HCT116 (cell line): ENCODE data around the gene GRIK4. TPM values are rescaled to one million over a fixed set of nuclear protein-coding genes. Genes with fewer than 3 reads are reported as not detected.

Experiments
- ATAC-seq: fragments of 200-7000 bp; cut with Tn5 transposase; 2 replicates; pipeline ENCODE4 v1.9.1; 2020; ENCODE audit warnings: mild to moderate bottlenecking, moderate library complexity
- BruUV-seq: library from RNA; stranded (reverse); fragments of 400-500 nt; replicated peaks from 2 replicates; lab custom pipeline; 2021; lab: Mats Ljungman, UMichigan
- CTCF ChIA-PET: fragments of 300-600 bp; sonication (Branson Sonifier 250); formaldehyde crosslinking; loops from one replicate; lab custom pipeline; 2021; ENCODE audit warnings: antibody characterized with exemption; lab: Charles Lee
- POLR2A ChIA-PET: fragments of 300-600, 350-600 bp; sonication (Branson Sonifier 250); formaldehyde crosslinking; loops from one replicate; lab custom pipeline; 2021; ENCODE audit warnings: antibody characterized with exemption; lab: Charles Lee
- RAD21 ChIA-PET, 2 experiments: fragments of 300-600 bp; sonication (Branson Sonifier 250); formaldehyde crosslinking; loops; one replicate each; lab custom pipeline; 2023; ENCODE audit warnings: low total read pairs in 2 of 2; ENCODE audit not compliant: uncharacterized antibody in 2 of 2, unreplicated experiment in 2 of 2, low non-redundant PET in 1 of 2; lab: Charles Lee
- DNase-seq: peaks from one replicate; pipeline ENCODE4 v3.0.0-alpha.2; 2010; ENCODE audit warnings: low read depth, low spot score
- H2AFZ ChIP-seq: fragments of 200-600 bp; shearing (Covaris generic), sonication (generic); 2 replicates; pipeline ENCODE4 v1.6.1; 2017; ENCODE audit warnings: low read depth, mixed run types, mixed read lengths, antibody characterized with exemption, low read length; ENCODE audit not compliant: poor library complexity, severe bottlenecking
- H3K27ac ChIP-seq: 2 replicates; pipeline ENCODE4 v1.5.1; 2012; ENCODE audit warnings: low read depth, low read length
- H3K27me3 ChIP-seq: fragments of 200-600 bp; sonication (generic); 2 replicates; pipeline ENCODE4 v1.6.1; 2016; ENCODE audit warnings: mixed run types, low read length, mixed read lengths; ENCODE audit not compliant: insufficient read depth
- H3K36me3 ChIP-seq, 2 experiments: fragments of 200-500 bp in 1 of 2; fragments of 200-600 bp in 1 of 2; sonication (Bioruptor generic) in 1 of 2; sonication (generic) in 1 of 2; 2 replicates each; pipeline versions ENCODE4 v1.5.1 to v1.6.1; 2014 to 2016; ENCODE audit warnings: low read length in 2 of 2, inconsistent platforms in 1 of 2, mixed read lengths in 1 of 2, mixed run types in 1 of 2; ENCODE audit not compliant: insufficient read depth in 2 of 2, control insufficient read depth in 1 of 2
- H3K4me1 ChIP-seq, 2 experiments: fragments of 200-600 bp in 1 of 2; sonication (generic) in 1 of 2; 2 replicates each; pipeline versions ENCODE4 v1.5.1 to v1.6.1; 2012 to 2017; ENCODE audit warnings: low read length in 2 of 2, inconsistent platforms in 1 of 2, mild to moderate bottlenecking in 1 of 2, mixed read lengths in 1 of 2, mixed run types in 1 of 2, moderate library complexity in 1 of 2; ENCODE audit not compliant: insufficient read depth in 2 of 2, control insufficient read depth in 1 of 2
- H3K4me2 ChIP-seq: fragments of 200-600 bp; sonication (generic); 2 replicates; pipeline ENCODE4 v1.6.1; 2017; ENCODE audit warnings: mixed run types, low read length, mixed read lengths
- H3K4me3 ChIP-seq, 2 experiments: fragments of 200-600 bp in 1 of 2; sonication (generic) in 1 of 2; replicated peaks in 1 of 2; 2 replicates each; pipeline ENCODE4 v1.5.1; 2011 to 2016; ENCODE audit warnings: low read length in 2 of 2, control low read depth in 1 of 2, low read depth in 1 of 2, mild to moderate bottlenecking in 1 of 2, mixed read lengths in 1 of 2, mixed run types in 1 of 2
- H3K79me2 ChIP-seq: fragments of 200-600 bp; sonication (generic); 2 replicates; pipeline ENCODE4 v1.6.1; 2017; ENCODE audit warnings: mild to moderate bottlenecking, mixed run types, low read length, moderate library complexity, mixed read lengths; ENCODE audit not compliant: insufficient read depth
- H3K9ac ChIP-seq: fragments of 200-600 bp; sonication (generic); 2 replicates; pipeline ENCODE4 v1.6.1; 2016; ENCODE audit warnings: low read length, mixed read lengths
- H3K9me2 ChIP-seq: fragments of 200-600 bp; sonication (generic), shearing (Covaris generic); 2 replicates; pipeline ENCODE4 v1.6.1; 2017; ENCODE audit warnings: mixed run types, mild to moderate bottlenecking, moderate library complexity; ENCODE audit not compliant: insufficient read depth
- H3K9me3 ChIP-seq, 2 experiments: fragments of 200-500 bp in 1 of 2; fragments of 200-600 bp in 1 of 2; sonication (Bioruptor generic) in 1 of 2; sonication (generic) in 1 of 2; 2 replicates each; pipeline ENCODE4 v1.6.1; 2014 to 2017; ENCODE audit warnings: low read length in 2 of 2, mixed read lengths in 2 of 2, inconsistent platforms in 1 of 2, low read depth in 1 of 2, mild to moderate bottlenecking in 1 of 2, mixed run types in 1 of 2, moderate library complexity in 1 of 2; ENCODE audit not compliant: control insufficient read depth in 1 of 2, insufficient read depth in 1 of 2
- H4K20me1 ChIP-seq: fragments of 200-600 bp; sonication (generic), shearing (Covaris generic); 2 replicates; pipeline ENCODE4 v1.6.1; 2017; ENCODE audit warnings: mixed run types, mild to moderate bottlenecking, moderate library complexity; ENCODE audit not compliant: insufficient read depth
- ATF3 ChIP-seq: IDR thresholded peaks from 2 replicates; pipeline ENCODE4 v1.6.1; 2012
- ELF1 ChIP-seq: IDR thresholded peaks from 2 replicates; pipeline ENCODE4 v1.6.1; 2012; ENCODE audit warnings: low read depth, borderline replicate concordance
- EZH2phosphoT487 ChIP-seq: fragments of 200-600 bp; IDR thresholded peaks from 2 replicates; pipeline ENCODE4 v1.6.1; 2018; ENCODE audit warnings: antibody characterized with exemption, borderline replicate concordance
- JUND ChIP-seq: IDR thresholded peaks from 2 replicates; pipeline ENCODE4 v1.6.1; 2012
- RAD21 ChIP-seq: IDR thresholded peaks from 2 replicates; pipeline ENCODE4 v1.6.1; 2012; ENCODE audit warnings: low read depth, mild to moderate bottlenecking
- REST ChIP-seq: IDR thresholded peaks from 2 replicates; pipeline ENCODE4 v1.6.1; 2012; ENCODE audit warnings: low read depth
- SIN3A ChIP-seq: IDR thresholded peaks from 2 replicates; pipeline ENCODE4 v1.6.1; 2012; ENCODE audit warnings: low read depth
- ZBTB33 ChIP-seq: IDR thresholded peaks from 2 replicates; pipeline ENCODE4 v1.6.1; 2011; ENCODE audit warnings: mild to moderate bottlenecking, low read length, moderate library complexity; ENCODE audit not compliant: insufficient replicate concordance; ENCODE audit errors: extremely low read depth
- ZNF274 ChIP-seq: fragments of 200-500 bp; sonication (Bioruptor generic); IDR thresholded peaks from 2 replicates; pipeline ENCODE4 v1.6.1; 2014; ENCODE audit warnings: mild to moderate bottlenecking, low read depth, low read length, inconsistent platforms
- intact Hi-C: fragments of 100-400 bp; cut with micrococcal nuclease; formaldehyde crosslinking; loops from 2 replicates; pipeline ENCODE4 v1.10.0; 2022
- total RNA-seq: library from RNA; stranded (reverse); gene quantifications from one replicate; pipeline ENCODE4 v1.2.1, GENCODE V29; 2021; ENCODE audit not compliant: unreplicated experiment

The GRIK4 gene
- total RNA-seq, 1 experiment from 2014 or later, result 0.52 TPM

GRCh38 chr11:120781486-120782120 lies 270.1 kb downstream of the GRIK4 start:
- TF ChIP-seq RAD21, result no peak
- no peaks in the 10 kb centered on the region for H3K36me3 ChIP-seq
- peaks cover 41% of the 10 kb centered on the region; the same call in 1 of the 2 replicates for H3K27me3 ChIP-seq
- H3K4me1 ChIP-seq, result no peaks in the 10 kb centered on the region
- no peak overlapping the region for H2AFZ ChIP-seq
- intact Hi-C loops, result no loop called here
- ChIA-PET CTCF (no interaction called here), RAD21 (interaction anchor here in 1 of 2 experiments (0.7 kb wide), 1 partner anchor 85 kb away, joined by 3 read pairs; no protein-coding TSS in a partner anchor), POLR2A (no interaction called here)
- no peaks in the 10 kb centered on the region for H3K79me2 ChIP-seq
- H3K27ac ChIP-seq, result no peak overlapping the region
- no peak for ATAC-seq
- H3K9me2 ChIP-seq, result no peaks in the 10 kb centered on the region
- no TSS peak for BruUV-seq
- no peak overlapping the region for H3K4me2 ChIP-seq
- H4K20me1 ChIP-seq, result no peaks in the 10 kb centered on the region
- no peak overlapping the region for H3K4me3 ChIP-seq
- no peak for DNase-seq
- no peaks in the 10 kb centered on the region for H3K9me3 ChIP-seq
- H3K9ac ChIP-seq, result no peak overlapping the region

- no peaks in the 10 kb centered on the region for H3K9me2 ChIP-seq
- H3K4me2 ChIP-seq, result no peak overlapping the region
- H3K27ac ChIP-seq, result no peak overlapping the region
- ChIA-PET CTCF (no interaction called here), POLR2A (no interaction called here), RAD21 (interaction anchor here in 1 of 2 experiments (0.5 kb wide), 1 partner anchor 168 kb away, joined by 3 read pairs; no protein-coding TSS in a partner anchor)
- H3K4me3 ChIP-seq, result no peak overlapping the region
- no peaks in the 10 kb centered on the region for H3K79me2 ChIP-seq
- H3K27me3 ChIP-seq, result peaks cover 53% of the 10 kb centered on the region; the same call in 1 of the 2 replicates
- intact Hi-C loops, result no loop called here
- BruUV-seq, result no TSS peak
- no peaks in the 10 kb centered on the region for H3K9me3 ChIP-seq
- no peak overlapping the region for H2AFZ ChIP-seq
- H3K9ac ChIP-seq, result no peak overlapping the region
- H3K36me3 ChIP-seq, result no peaks in the 10 kb centered on the region
- H3K4me1 ChIP-seq, result no peaks in the 10 kb centered on the region
- ATAC-seq, result no peak
- TF ChIP-seq SIN3A, result no peak
- no peak for TF ChIP-seq ELF1
- no peak for TF ChIP-seq RAD21
- no peak for TF ChIP-seq ZBTB33
- no peak for TF ChIP-seq REST
- no peak for TF ChIP-seq JUND
- no peak for TF ChIP-seq ZNF274
- TF ChIP-seq EZH2phosphoT487, result no peak
- TF ChIP-seq ATF3, result no peak
- DNase-seq, result no peak
- no peaks in the 10 kb centered on the region for H4K20me1 ChIP-seq
Measured at GRCh38 chr11:120784566-120785251, 273.2 kb downstream of the GRIK4 start.
